Thoracic aorta (tissue), 2 donors: ENCODE measurements around the gene RNF19B. TPM values are rescaled to one million over a fixed set of nuclear protein-coding genes. Genes with fewer than 3 reads are reported as not detected.

Experiments used
- ATAC-seq: fragments of 150-250 bp; one replicate; pipeline ENCODE4 v1.8.0; 2017; ENCODE audit warnings: low read depth; ENCODE audit not compliant: insufficient number of reproducible peaks, low FRiP score
- DNase-seq: peaks from one replicate; pipeline ENCODE4 v3.0.0-alpha.2; 2020; ENCODE audit warnings: low spot score
- H3K27ac ChIP-seq, 2 donors: fragments of 200-600 bp; sonication (generic); 1 replicate in 1 of 2; 2 replicates in 1 of 2; pipeline ENCODE4 v1.5.1; 2016; ENCODE audit warnings: mild to moderate bottlenecking in 2 of 2, moderate library complexity in 2 of 2
- H3K27me3 ChIP-seq: fragments of 200-600 bp; sonication (generic); replicated peaks from 2 replicates; pipeline ENCODE4 v1.6.0; 2016; ENCODE audit warnings: mild to moderate bottlenecking; ENCODE audit not compliant: insufficient read depth
- H3K36me3 ChIP-seq: fragments of 200-600 bp; sonication (generic); one replicate; pipeline ENCODE4 v1.5.1; 2016
- H3K4me1 ChIP-seq, 2 donors: fragments of 200-600 bp; sonication (generic); 1 replicate in 1 of 2; 2 replicates in 1 of 2; pipeline versions ENCODE4 v1.5.1 to v1.6.0; 2016; ENCODE audit warnings: low read depth in 2 of 2, mild to moderate bottlenecking in 1 of 2; ENCODE audit not compliant: control insufficient read depth in 1 of 2
- H3K4me3 ChIP-seq: fragments of 200-600 bp; sonication (generic); 2 replicates; pipeline ENCODE4 v1.5.1; 2016; ENCODE audit warnings: mild to moderate bottlenecking
- H3K9me3 ChIP-seq: fragments of 200-600 bp; sonication (generic); 2 replicates; pipeline ENCODE4 v1.5.1; 2016
- total RNA-seq, 2 donors: library from RNA; depleted of rRNA; stranded (reverse); fragments of >200 nt; gene quantifications; one replicate each; pipeline versions ENCODE4 v1.1.0 to v1.2.3, GENCODE V29; 2016
- TF ChIP-seq, protein P1 (sequence below): fragments of 200-600 bp; sonication (generic); IDR thresholded peaks from one replicate; pipeline ENCODE4 v1.5.1; 2019; ENCODE audit warnings: antibody characterized with exemption

Gene RNF19B
- total RNA-seq, 2 donors from 2014 or later: 21.9 to 37.2 TPM

GRCh38 chr1:32972814-32973428, 8.3 kb upstream of the RNF19B start:
- Histone ChIP-seq H3K4me1 (peaks cover 0 to 15% of the 10 kb centered on the region in 2 donors), H3K27ac (no peak overlapping the region), H3K9me3 (no peaks in the 10 kb centered on the region), H3K36me3 (no peaks in the 10 kb centered on the region), H3K4me3 (peak overlapping the region; percentile 80), H3K27me3 (no peaks in the 10 kb centered on the region)
- ATAC-seq: no peak
- TF ChIP-seq, protein P1, sequence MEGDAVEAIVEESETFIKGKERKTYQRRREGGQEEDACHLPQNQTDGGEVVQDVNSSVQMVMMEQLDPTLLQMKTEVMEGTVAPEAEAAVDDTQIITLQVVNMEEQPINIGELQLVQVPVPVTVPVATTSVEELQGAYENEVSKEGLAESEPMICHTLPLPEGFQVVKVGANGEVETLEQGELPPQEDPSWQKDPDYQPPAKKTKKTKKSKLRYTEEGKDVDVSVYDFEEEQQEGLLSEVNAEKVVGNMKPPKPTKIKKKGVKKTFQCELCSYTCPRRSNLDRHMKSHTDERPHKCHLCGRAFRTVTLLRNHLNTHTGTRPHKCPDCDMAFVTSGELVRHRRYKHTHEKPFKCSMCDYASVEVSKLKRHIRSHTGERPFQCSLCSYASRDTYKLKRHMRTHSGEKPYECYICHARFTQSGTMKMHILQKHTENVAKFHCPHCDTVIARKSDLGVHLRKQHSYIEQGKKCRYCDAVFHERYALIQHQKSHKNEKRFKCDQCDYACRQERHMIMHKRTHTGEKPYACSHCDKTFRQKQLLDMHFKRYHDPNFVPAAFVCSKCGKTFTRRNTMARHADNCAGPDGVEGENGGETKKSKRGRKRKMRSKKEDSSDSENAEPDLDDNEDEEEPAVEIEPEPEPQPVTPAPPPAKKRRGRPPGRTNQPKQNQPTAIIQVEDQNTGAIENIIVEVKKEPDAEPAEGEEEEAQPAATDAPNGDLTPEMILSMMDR: no peak
- no peak for DNase-seq

GRCh38 chr1:32971576-32971975, 7.0 kb upstream of the RNF19B start:
- Histone ChIP-seq H3K4me1 (peaks cover 0 to 20% of the 10 kb centered on the region in 2 donors), H3K4me3 (no peak overlapping the region), H3K36me3 (no peaks in the 10 kb centered on the region), H3K9me3 (no peaks in the 10 kb centered on the region), H3K27me3 (no peaks in the 10 kb centered on the region), H3K27ac (no peak overlapping the region)
- ATAC-seq (no peak), DNase-seq (no peak)
- TF ChIP-seq, protein P1: no peak

GRCh38 chr1:32971156-32971555, 6.5 kb upstream of the RNF19B start:
- H3K27ac ChIP-seq: no peak overlapping the region
- DNase-seq: no peak
- TF ChIP-seq, protein P1: no peak
- no peak overlapping the region for H3K4me3 ChIP-seq
- no peaks in the 10 kb centered on the region for H3K27me3 ChIP-seq
- peaks cover 0 to 20% of the 10 kb centered on the region in 2 donors for H3K4me1 ChIP-seq
- H3K9me3 ChIP-seq: no peaks in the 10 kb centered on the region
- no peak for ATAC-seq
- no peaks in the 10 kb centered on the region for H3K36me3 ChIP-seq

DNA sequence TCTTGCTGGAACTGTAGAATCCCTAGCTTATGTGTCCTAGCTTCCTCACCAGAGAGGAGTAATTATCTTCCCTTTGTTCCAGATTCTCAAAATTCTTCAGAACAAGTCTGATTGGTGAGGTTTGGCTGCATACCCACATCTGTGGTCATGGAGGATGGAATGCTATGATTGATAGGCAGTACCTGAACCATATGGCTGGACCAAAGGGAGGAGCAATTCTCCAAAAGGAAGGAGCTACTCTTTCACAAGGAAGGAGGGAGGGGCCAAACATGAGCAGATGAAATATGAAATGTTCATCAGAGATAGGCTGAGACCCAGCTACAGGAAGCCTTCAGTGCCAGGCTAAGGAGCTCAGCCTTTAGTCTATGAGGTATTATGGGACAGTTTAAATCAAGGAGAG, 5.0 kb upstream of the RNF19B start:
- H3K4me1 ChIP-seq: peaks cover 0 to 20% of the 10 kb centered on the region in 2 donors
- H3K36me3 ChIP-seq: no peaks in the 10 kb centered on the region
- no peak for DNase-seq
- no peak for ATAC-seq
- H3K27me3 ChIP-seq: no peaks in the 10 kb centered on the region
- no peak overlapping the region for H3K4me3 ChIP-seq
- TF ChIP-seq, protein P1: no peak
- H3K27ac ChIP-seq: no peak overlapping the region
- no peaks in the 10 kb centered on the region for H3K9me3 ChIP-seq

DNA sequence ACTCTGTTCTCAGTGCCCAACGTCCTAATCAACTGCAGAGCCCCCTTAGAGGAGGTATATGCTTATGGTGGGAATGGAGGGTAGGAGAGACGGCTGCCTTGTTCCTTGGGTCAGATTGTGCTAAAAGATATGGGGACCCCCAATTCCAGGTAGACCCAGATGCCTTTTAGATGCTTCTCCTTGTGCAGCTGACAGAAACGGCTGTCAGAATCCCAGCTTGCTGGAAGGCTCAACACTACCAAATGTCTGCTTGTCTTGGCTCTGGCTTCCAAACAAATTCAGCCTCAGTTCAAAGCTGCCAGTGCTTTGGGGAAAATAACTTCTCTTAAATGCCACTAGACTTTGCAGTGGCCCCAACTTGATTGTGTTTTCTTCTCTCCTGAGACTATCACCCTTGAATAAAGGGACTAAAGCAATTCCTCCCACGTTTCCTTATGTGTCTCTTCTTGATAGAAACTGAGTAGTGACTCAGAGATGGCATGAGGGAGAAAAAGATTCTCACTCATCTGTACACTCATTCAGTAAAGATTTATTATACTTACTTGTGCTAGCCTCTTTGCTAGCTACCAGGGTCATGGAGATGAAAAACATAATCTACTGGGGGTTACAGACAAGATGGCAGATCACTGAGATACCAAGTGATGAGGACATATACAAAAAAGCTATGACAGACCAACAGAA, 3.4 kb upstream of the RNF19B start:
- no peak for ATAC-seq
- Histone ChIP-seq H3K27me3 (no peaks in the 10 kb centered on the region), H3K4me1 (peaks cover 3 to 21% of the 10 kb centered on the region in 2 donors)

More for the DNA sequence above, 3.4 kb upstream of the RNF19B start:
- no peak overlapping the region for H3K4me3 ChIP-seq
- TF ChIP-seq, protein P1: no peak
- H3K36me3 ChIP-seq: no peaks in the 10 kb centered on the region
- no peaks in the 10 kb centered on the region for H3K9me3 ChIP-seq
- no peak for DNase-seq
- peak overlapping the region in 1 of 2 donors; percentile 11 for H3K27ac ChIP-seq
